A549 (cell line): ENCODE data around the gene NKAIN4. TPM values are rescaled to one million over a fixed set of nuclear protein-coding genes. Genes with fewer than 3 reads are reported as not detected.

Source experiments
- ATAC-seq, 2 experiments: fragments of 200-7000 bp in 1 of 2; fragments of >200 bp in 1 of 2; cut with Nextera tagmentation in 1 of 2; cut with Tn5 transposase in 1 of 2; 3 replicates each; pipeline versions ENCODE4 v1.8.0 to v1.9.1; 2018 to 2020; ENCODE audit warnings: mild to moderate bottlenecking in 1 of 2, moderate library complexity in 1 of 2
- CTCF ChIA-PET: fragments of 300-600 bp; sonication (Branson Sonifier 250); formaldehyde crosslinking; extraction: SDS; loops from one replicate; lab custom pipeline; 2021; ENCODE audit warnings: antibody characterized with exemption, inconsistent platforms; lab: Yijun Ruan, JAX
- POLR2A ChIA-PET: fragments of 350-600 bp; formaldehyde crosslinking; extraction: SDS; loops from one replicate; lab custom pipeline; 2021; ENCODE audit warnings: antibody characterized with exemption, inconsistent platforms; lab: Yijun Ruan, JAX
- DNase-seq, 2 experiments: peaks; one replicate each; pipeline versions ENCODE4 v3.0.0 to v3.0.0-alpha.2; 2011 to 2016; ENCODE audit warnings: low read depth in 1 of 2, low spot score in 1 of 2
- FAIRE-seq: peaks from 2 replicates; lab custom pipeline; 2011; peaks lifted over from hg19 to GRCh38; lab: Jason Lieb, UNC
- H3K27ac ChIP-seq, 2 experiments: fragments of >200 bp; sonication (Bioruptor Twin); formaldehyde crosslinking; 3 replicates each; pipeline ENCODE4 v1.5.1; 2016 to 2017
- H3K4me1 ChIP-seq: fragments of >200 bp; sonication (Bioruptor Twin); formaldehyde crosslinking; 3 replicates; pipeline ENCODE4 v1.6.1; 2016
- H3K4me2 ChIP-seq: fragments of >200 bp; sonication (Bioruptor Twin); formaldehyde crosslinking; 3 replicates; pipeline ENCODE4 v1.6.1; 2016
- H3K4me3 ChIP-seq: fragments of >200 bp; sonication (Bioruptor Twin); formaldehyde crosslinking; 3 replicates; pipeline ENCODE4 v1.5.1; 2016
- H3K9me3 ChIP-seq: fragments of >200 bp; sonication (Bioruptor Twin); formaldehyde crosslinking; 3 replicates; pipeline ENCODE4 v1.6.1; 2016
- BHLHE40 ChIP-seq: IDR thresholded peaks from 2 replicates; pipeline ENCODE4 v1.6.1; 2012; ENCODE audit warnings: low read depth, low read length, inconsistent platforms
- CBX2 ChIP-seq: fragments of 200-600 bp; sonication (generic); IDR thresholded peaks from 2 replicates; pipeline ENCODE4 v1.6.1; 2016; ENCODE audit warnings: low read depth, mild to moderate bottlenecking, borderline replicate concordance
- CEBPB ChIP-seq, 2 experiments: fragments of >200 bp in 1 of 2; sonication (Bioruptor Twin) in 1 of 2; formaldehyde crosslinking in 1 of 2; IDR thresholded peaks; 2 replicates each; pipeline ENCODE4 v1.6.1; 2012 to 2016
- CHD2 ChIP-seq: fragments of 150-350 bp; IDR thresholded peaks from 2 replicates; pipeline ENCODE4 v1.6.1; 2014; ENCODE audit warnings: low read length; ENCODE audit not compliant: partially characterized antibody
- HOXB13 ChIP-seq: fragments of 250-450 bp; sonication (Bioruptor Pico); IDR thresholded peaks from 2 replicates; pipeline ENCODE4 v1.5.0; 2020; ENCODE audit warnings: low read depth, mild to moderate bottlenecking, moderate library complexity
- HOXB5 ChIP-seq: fragments of 250-450 bp; sonication (Bioruptor Pico); IDR thresholded peaks from 2 replicates; pipeline ENCODE4 v1.5.0; 2020; ENCODE audit warnings: mild to moderate bottlenecking, moderate library complexity
- JUNB ChIP-seq: fragments of >200 bp; sonication (Bioruptor Twin); formaldehyde crosslinking; IDR thresholded peaks from 2 replicates; pipeline ENCODE4 v1.6.1; 2016
- KDM5A ChIP-seq: fragments of 200-600 bp; sonication (generic); IDR thresholded peaks from 2 replicates; pipeline ENCODE4 v1.6.1; 2016; ENCODE audit warnings: antibody characterized with exemption, mild to moderate bottlenecking
- MAFK ChIP-seq: fragments of 450-650 bp; IDR thresholded peaks from 2 replicates; pipeline ENCODE4 v1.6.1; 2014; ENCODE audit not compliant: partially characterized antibody
- MAZ ChIP-seq: fragments of 150-350 bp; IDR thresholded peaks from 2 replicates; pipeline ENCODE4 v1.6.1; 2014; ENCODE audit warnings: antibody characterized with exemption, low read depth, low read length, borderline replicate concordance
- NPAS2 ChIP-seq: fragments of 250-450 bp; sonication (Bioruptor Pico); IDR thresholded peaks from 2 replicates; pipeline ENCODE4 v1.8.0; 2022; ENCODE audit warnings: mild to moderate bottlenecking, moderate library complexity, borderline replicate concordance
- NR3C1 ChIP-seq: fragments of >200 bp; sonication (Bioruptor Twin); formaldehyde crosslinking; IDR thresholded peaks from 3 replicates; pipeline ENCODE4 v1.6.1; 2017
- PHF8 ChIP-seq: fragments of 200-600 bp; sonication (generic); IDR thresholded peaks from 2 replicates; pipeline ENCODE4 v1.6.1; 2016; ENCODE audit warnings: low read depth, mild to moderate bottlenecking, antibody characterized with exemption, moderate library complexity, borderline replicate concordance
- RARB ChIP-seq: fragments of 250-450 bp; sonication (Bioruptor Pico); IDR thresholded peaks from 2 replicates; pipeline ENCODE4 v1.8.0; 2021; ENCODE audit warnings: mild to moderate bottlenecking, moderate library complexity
- RNF2 ChIP-seq: fragments of 200-600 bp; sonication (generic); IDR thresholded peaks from 2 replicates; pipeline ENCODE4 v1.6.1; 2016; ENCODE audit warnings: low read depth, mild to moderate bottlenecking, antibody characterized with exemption, moderate library complexity, borderline replicate concordance
- SREBF2 ChIP-seq: fragments of 450-650 bp; IDR thresholded peaks from 2 replicates; pipeline ENCODE4 v1.6.1; 2014; ENCODE audit warnings: mild to moderate bottlenecking, moderate library complexity
- TFCP2L1 ChIP-seq: fragments of 250-450 bp; sonication (Bioruptor Pico); IDR thresholded peaks from 2 replicates; pipeline ENCODE4 v1.5.0; 2021; ENCODE audit warnings: mild to moderate bottlenecking
- TP53 ChIP-seq: fragments of 250-450 bp; sonication (Bioruptor Pico); IDR thresholded peaks from 2 replicates; pipeline ENCODE4 v1.5.0; 2021; ENCODE audit warnings: mild to moderate bottlenecking, moderate library complexity
- ZC3H11A ChIP-seq: fragments of 450-650 bp; IDR thresholded peaks from 2 replicates; pipeline ENCODE4 v1.6.1; 2014; ENCODE audit warnings: antibody characterized with exemption, mild to moderate bottlenecking
- ZSCAN20 ChIP-seq: fragments of 250-450 bp; sonication (Bioruptor Pico); IDR thresholded peaks from 2 replicates; pipeline ENCODE4 v1.8.0; 2022; ENCODE audit warnings: mild to moderate bottlenecking, moderate library complexity
- WGBS: methylation state at CpG from one replicate; pipeline ENCODE4 v1.1.6; 2017; ENCODE audit errors: missing lambda C conversion rate; 5-methylcytosine and 5-hydroxymethylcytosine counted together
- polyA plus RNA-seq, 4 experiments: library from polyadenylated mRNA; depleted of rRNA in 3 of 4; stranded (reverse); fragments of >200 nt; fragmentation: RNase III in 1 of 4; extraction: RNeasy Plus Mini Kit Qiagen cat#74134 plus additional on column Dnase treatment in 1 of 4; gene quantifications; 2 replicates in 3 of 4; 3 replicates in 1 of 4; pipeline ENCODE4 v1.2.3, GENCODE V29; 2011 to 2017
- TF ChIP-seq, protein P1 (sequence below): fragments of >200 bp; sonication (Bioruptor Twin); formaldehyde crosslinking; IDR thresholded peaks from 2 replicates; pipeline ENCODE4 v1.6.1; 2016
- TF ChIP-seq, protein P2 (sequence below): IDR thresholded peaks from 2 replicates; pipeline ENCODE4 v1.6.1; 2012
- TF ChIP-seq, protein P3 (sequence below): fragments of >200 bp; sonication (Bioruptor Twin); formaldehyde crosslinking; IDR thresholded peaks from 3 replicates; pipeline ENCODE4 v1.5.1; 2016
- TF ChIP-seq, protein P4 (sequence below): fragments of 450-650 bp; IDR thresholded peaks from 2 replicates; pipeline ENCODE4 v1.6.1; 2014; ENCODE audit warnings: antibody characterized with exemption
- TF ChIP-seq, protein P5 (sequence below): IDR thresholded peaks from 2 replicates; pipeline ENCODE4 v1.6.1; 2012
- TF ChIP-seq, protein P6 (sequence below): fragments of >200 bp; sonication (Bioruptor Twin); formaldehyde crosslinking; IDR thresholded peaks from 3 replicates; pipeline ENCODE4 v1.6.1; 2016

The NKAIN4 gene
- polyA plus RNA-seq, 2 of the 4 experiments (the other 2 are of a cell fraction): 5.8 to 9.7 TPM

DNA sequence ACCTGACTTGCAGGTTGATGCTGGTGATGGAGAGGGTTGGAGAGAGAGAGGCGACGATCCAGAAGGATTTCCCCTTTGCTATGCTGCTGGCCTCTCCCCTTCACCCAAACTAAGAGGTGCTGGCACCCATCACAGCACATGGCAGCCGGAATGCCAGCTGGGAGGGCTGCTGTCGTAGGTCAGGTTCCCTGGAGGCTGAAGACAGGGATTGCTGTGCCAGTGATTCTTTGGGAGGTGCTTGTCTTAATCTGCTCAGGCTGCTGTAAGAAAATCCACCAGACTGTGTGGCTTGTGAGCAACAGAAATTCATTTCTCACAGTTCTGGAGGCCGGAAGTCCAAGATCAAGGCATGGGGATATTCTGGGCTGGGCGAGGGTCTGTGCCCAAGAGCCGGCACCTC is 14.0 kb upstream of the NKAIN4 start:
- Histone ChIP-seq H3K4me1 (peaks cover 9% of the 10 kb centered on the region; the same call in 1 of the 3 replicates), H3K27ac (no peak overlapping the region), H3K9me3 (no peaks in the 10 kb centered on the region), H3K4me2 (no peak overlapping the region)
- WGBS: 74% methylated on average over 7 of the region's 7 CpGs
- DNase-seq: no peak
- POLR2A ChIA-PET: no interaction called here
- CTCF ChIA-PET: interaction anchor here (0.8 to 30.4 kb wide), 4 partner anchors 15 to 43 kb away, joined by 3 to 401 read pairs (median 3); no protein-coding TSS in a partner anchor
- TF ChIP-seq MAZ: no peak
- no peak for TF ChIP-seq NPAS2 (CRISPR knock-in tag)
- TF ChIP-seq, protein P1, sequence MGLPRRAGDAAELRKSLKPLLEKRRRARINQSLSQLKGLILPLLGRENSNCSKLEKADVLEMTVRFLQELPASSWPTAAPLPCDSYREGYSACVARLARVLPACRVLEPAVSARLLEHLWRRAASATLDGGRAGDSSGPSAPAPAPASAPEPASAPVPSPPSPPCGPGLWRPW: no peak
- no peak for TF ChIP-seq RARB
- TF ChIP-seq RNF2: no peak
- no peak for TF ChIP-seq ZSCAN20 (CRISPR knock-in tag)
- no peak for TF ChIP-seq MAFK
- TF ChIP-seq, protein P2, sequence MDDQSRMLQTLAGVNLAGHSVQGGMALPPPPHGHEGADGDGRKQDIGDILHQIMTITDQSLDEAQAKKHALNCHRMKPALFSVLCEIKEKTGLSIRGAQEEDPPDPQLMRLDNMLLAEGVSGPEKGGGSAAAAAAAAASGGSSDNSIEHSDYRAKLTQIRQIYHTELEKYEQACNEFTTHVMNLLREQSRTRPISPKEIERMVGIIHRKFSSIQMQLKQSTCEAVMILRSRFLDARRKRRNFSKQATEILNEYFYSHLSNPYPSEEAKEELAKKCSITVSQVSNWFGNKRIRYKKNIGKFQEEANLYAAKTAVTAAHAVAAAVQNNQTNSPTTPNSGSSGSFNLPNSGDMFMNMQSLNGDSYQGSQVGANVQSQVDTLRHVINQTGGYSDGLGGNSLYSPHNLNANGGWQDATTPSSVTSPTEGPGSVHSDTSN: no peak
- TF ChIP-seq BHLHE40: no peak
- no peak for TF ChIP-seq TFCP2L1 (CRISPR knock-in tag)
- TF ChIP-seq, protein P3, sequence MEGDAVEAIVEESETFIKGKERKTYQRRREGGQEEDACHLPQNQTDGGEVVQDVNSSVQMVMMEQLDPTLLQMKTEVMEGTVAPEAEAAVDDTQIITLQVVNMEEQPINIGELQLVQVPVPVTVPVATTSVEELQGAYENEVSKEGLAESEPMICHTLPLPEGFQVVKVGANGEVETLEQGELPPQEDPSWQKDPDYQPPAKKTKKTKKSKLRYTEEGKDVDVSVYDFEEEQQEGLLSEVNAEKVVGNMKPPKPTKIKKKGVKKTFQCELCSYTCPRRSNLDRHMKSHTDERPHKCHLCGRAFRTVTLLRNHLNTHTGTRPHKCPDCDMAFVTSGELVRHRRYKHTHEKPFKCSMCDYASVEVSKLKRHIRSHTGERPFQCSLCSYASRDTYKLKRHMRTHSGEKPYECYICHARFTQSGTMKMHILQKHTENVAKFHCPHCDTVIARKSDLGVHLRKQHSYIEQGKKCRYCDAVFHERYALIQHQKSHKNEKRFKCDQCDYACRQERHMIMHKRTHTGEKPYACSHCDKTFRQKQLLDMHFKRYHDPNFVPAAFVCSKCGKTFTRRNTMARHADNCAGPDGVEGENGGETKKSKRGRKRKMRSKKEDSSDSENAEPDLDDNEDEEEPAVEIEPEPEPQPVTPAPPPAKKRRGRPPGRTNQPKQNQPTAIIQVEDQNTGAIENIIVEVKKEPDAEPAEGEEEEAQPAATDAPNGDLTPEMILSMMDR: no peak
- TF ChIP-seq CEBPB (IDR thresholded peaks at IDR 0.05): no peak
- TF ChIP-seq, all 56 proteins: peak for 0
- no peak overlapping the region for H3K4me3 ChIP-seq
- no peak for FAIRE-seq
- ATAC-seq: no peak

DNA sequence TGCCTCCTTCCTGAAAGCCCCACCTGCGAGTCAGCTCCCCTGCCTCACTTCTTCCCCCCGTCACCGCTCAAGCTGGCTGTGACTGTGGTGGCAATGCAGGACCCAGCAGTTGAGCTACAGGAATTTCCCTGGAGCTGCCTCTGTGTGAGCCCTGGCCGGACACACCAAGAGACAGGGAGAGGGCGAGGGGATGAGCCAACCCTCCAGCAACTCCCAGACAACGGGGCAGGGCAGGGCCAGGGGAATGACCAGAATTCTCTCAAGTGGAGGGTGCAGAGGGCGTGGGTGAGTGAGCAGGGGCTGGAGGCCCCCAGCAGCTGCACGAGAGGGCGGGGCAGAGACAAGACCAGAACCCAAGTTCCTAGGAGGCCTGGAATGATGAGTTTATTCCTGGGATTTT is 13.4 kb upstream of the NKAIN4 start:
- ChIA-PET POLR2A (no interaction called here), CTCF (interaction anchor here (0.8 to 1.4 kb wide), 2 partner anchors 18 to 42 kb away, joined by 3 read pairs; no protein-coding TSS in a partner anchor)
- DNase-seq: no peak
- Histone ChIP-seq H3K4me1 (peaks cover 9% of the 10 kb centered on the region; the same call in 1 of the 3 replicates), H3K4me2 (no peak overlapping the region), H3K27ac (peak overlapping the region in 1 of 2 experiments; percentile 7; a peak in 1 of 6 replicates), H3K9me3 (no peaks in the 10 kb centered on the region), H3K4me3 (no peak overlapping the region)
- WGBS: 61% methylated on average over 6 of the region's 9 CpGs
- no peak for ATAC-seq
- no peak for FAIRE-seq
- TF ChIP-seq ZC3H11A (no peak), KDM5A (no peak), CHD2 (no peak), MAZ (no peak), JUNB (no peak), TP53 (no peak), NR3C1 (no peak), BHLHE40 (no peak), MAFK (no peak)

DNA sequence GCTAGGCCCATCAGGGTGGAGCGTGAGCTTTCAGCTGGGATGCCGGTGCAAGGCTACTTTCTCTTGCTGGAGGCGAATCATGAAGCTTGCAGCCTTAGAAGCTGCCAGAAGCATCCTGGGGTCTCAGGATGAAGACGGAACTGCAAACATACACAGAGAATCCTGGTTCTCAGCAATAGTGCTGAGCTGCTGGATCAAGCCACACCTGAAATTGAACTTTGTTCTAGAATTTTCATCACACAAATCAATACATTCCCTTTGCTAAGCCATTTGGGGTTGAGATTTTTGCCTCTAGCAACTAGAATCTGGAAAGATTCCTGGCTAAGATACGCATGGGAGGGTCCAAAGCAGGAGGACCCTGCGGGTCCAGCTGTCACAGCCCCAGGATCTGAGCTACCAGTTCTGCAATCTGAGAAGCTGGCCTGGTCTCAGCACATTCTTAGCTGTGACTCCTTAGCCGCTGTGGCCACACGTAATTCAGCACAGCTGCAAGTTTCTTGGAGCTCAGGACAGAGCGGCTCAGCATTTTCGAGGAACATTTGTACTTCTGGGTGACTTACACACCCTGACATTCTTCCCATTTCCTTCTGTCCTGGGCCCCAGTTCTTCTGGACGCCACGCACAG is 11.7 kb upstream of the NKAIN4 start:
- Histone ChIP-seq H3K27ac (no peak overlapping the region), H3K4me1 (peaks cover 11% of the 10 kb centered on the region; the same call in 1 of the 3 replicates), H3K9me3 (no peaks in the 10 kb centered on the region), H3K4me3 (no peak overlapping the region), H3K4me2 (no peak overlapping the region)
- DNase-seq (no peak), FAIRE-seq (no peak), ATAC-seq (no peak)
- CTCF ChIA-PET: interaction anchor here (0.5 to 3.7 kb wide), 3 partner anchors 21 to 207 kb away, joined by 3 to 22 read pairs (median 4); no protein-coding TSS in a partner anchor
- POLR2A ChIA-PET: no interaction called here
- WGBS: 75% methylated on average over 12 of the region's 12 CpGs
- TF ChIP-seq PHF8 (no peak), ZSCAN20 (CRISPR knock-in tag) (no peak), SREBF2 (no peak), HOXB13 (CRISPR knock-in tag) (no peak), CBX2 (no peak), RARB (no peak), TFCP2L1 (CRISPR knock-in tag) (no peak), HOXB5 (CRISPR knock-in tag) (no peak)
- TF ChIP-seq, protein P4, sequence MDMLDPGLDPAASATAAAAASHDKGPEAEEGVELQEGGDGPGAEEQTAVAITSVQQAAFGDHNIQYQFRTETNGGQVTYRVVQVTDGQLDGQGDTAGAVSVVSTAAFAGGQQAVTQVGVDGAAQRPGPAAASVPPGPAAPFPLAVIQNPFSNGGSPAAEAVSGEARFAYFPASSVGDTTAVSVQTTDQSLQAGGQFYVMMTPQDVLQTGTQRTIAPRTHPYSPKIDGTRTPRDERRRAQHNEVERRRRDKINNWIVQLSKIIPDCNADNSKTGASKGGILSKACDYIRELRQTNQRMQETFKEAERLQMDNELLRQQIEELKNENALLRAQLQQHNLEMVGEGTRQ: no peak
- TF ChIP-seq, protein P5, sequence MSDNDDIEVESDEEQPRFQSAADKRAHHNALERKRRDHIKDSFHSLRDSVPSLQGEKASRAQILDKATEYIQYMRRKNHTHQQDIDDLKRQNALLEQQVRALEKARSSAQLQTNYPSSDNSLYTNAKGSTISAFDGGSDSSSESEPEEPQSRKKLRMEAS: no peak
- TF ChIP-seq, protein P1: no peak
- TF ChIP-seq, protein P6, sequence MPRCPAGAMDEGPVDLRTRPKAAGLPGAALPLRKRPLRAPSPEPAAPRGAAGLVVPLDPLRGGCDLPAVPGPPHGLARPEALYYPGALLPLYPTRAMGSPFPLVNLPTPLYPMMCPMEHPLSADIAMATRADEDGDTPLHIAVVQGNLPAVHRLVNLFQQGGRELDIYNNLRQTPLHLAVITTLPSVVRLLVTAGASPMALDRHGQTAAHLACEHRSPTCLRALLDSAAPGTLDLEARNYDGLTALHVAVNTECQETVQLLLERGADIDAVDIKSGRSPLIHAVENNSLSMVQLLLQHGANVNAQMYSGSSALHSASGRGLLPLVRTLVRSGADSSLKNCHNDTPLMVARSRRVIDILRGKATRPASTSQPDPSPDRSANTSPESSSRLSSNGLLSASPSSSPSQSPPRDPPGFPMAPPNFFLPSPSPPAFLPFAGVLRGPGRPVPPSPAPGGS: no peak
